ENCODE results near the gene SLC25A36.

GRCh38 chr3:140929446-140929845 lies 12.2 kb upstream of the SLC25A36 start:
- TF ChIP-seq USF1 (IDR thresholded peaks at IDR 0.05) (no peak), ZBTB7A (IDR thresholded peaks at IDR 0.05; ENCODE audit: low read depth) (no peak), EP300 (IDR thresholded peaks at IDR 0.05; ENCODE audit: borderline replicate concordance) (no peak), RAD21 (IDR thresholded peaks at IDR 0.05; ENCODE audit: low read depth) (no peak), TAF1 (IDR thresholded peaks at IDR 0.05; ENCODE audit: low read depth) (no peak), FOXM1 (IDR thresholded peaks at IDR 0.05; ENCODE audit: borderline replicate concordance, low read depth) (no peak)

Measured in Ishikawa (cell line).